Anterior cingulate cortex (tissue), 58 donors: ENCODE data around the gene SNAPC5.
"Not testable (repeated sequence)": the region's sequence is repeated elsewhere in the genome, so short reads cannot be mapped to it uniquely, and the experiment has no call there.

Experiments
- DNase-seq, 58 donors: peaks; one replicate each; lab custom pipeline; 2025; lab: John Stamatoyannopoulos, UW

SNAPC5 gene, protein sequence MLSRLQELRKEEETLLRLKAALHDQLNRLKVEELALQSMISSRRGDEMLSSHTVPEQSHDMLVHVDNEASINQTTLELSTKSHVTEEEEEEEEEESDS

DNA sequence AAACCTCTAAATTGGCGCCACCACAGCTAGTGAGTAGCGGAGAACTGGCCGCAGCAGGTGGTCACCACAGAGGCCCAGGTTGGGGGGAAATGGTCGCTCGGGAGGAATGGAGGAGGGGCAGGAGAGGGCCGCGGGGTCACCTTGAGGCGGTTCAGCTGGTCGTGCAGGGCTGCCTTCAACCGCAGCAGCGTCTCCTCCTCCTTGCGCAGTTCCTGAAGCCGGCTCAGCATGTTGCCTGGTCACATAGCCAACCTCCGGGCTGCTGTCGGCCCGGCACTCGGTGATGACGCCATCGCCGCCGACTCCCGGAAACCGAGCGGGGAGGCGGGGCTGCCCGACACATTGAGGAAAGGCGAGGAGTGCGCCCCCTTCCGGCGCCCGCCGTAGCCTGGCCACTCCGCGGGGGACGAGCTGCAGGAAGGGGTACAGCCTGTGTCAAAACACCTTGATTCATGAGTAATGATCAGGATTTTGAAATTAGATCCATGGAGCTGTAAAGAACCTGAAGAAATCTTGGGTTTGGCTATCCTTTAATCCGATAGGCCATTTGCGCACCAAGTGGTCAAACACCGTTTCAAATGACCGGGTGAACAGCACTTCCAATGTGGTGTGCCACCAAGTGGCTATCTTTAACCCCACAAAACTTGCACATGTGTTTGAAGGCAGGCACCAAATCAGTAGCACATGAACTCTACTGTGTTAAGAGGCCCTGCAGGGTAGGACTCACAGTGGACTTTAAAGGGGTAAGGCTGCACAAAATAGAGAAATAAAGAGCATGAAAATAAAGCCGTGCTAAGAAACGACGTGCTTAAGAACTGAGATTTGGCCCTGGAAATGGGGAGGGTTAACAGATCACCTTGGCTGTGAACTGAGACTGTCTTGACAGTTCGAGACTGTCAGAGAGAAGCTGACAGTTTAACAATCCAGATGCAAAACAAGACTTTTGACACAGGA, at the start of gene SNAPC5:
Gene SNAPC5 (minus strand): TSS at position 261 of the 954 bp plus-strand sequence. CDS start 31 bp downstream, at position 230.
- peak; percentile 60 to 98 (median 89) for DNase-seq

DNA sequence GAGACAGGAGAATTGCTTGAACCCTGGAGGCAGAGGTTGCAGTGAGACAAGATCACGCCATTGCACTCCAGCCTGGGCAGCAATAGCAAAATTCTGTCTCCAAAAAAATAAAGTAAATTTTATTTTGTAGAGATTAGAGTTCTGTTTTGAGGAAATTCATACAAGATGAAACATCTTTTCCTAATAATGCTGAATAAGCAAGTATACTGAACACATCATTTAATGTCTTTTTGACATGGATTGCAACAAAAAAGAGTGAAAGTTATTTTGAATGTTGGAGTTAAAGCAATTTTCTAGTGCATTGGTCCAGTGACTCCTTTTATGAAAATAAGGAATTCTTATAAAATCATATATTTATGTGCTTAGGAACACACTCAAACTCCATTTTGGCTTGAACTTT, 47.7 kb upstream of the SNAPC5 start:
- DNase-seq, result no peak

DNA sequence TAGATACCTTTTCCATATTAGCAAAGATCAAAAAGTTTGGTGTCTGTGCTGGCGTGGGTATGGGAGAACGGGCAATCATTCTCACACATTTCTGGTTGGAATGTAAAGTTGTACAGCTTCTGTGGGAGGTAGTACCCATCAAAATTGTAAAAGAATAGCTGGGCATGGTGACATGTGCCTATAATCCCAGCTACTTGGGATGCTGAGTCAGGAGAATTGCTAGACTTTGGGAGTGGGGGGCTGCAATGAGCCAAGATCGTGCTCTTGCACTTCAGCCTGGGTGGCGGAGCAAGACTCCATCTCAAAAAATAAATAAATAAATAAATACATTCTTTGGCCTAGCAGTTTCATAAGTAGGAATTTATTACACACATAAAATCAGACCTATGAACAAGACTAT, 45.3 kb upstream of the SNAPC5 start:
- DNase-seq, result no peak

DNA sequence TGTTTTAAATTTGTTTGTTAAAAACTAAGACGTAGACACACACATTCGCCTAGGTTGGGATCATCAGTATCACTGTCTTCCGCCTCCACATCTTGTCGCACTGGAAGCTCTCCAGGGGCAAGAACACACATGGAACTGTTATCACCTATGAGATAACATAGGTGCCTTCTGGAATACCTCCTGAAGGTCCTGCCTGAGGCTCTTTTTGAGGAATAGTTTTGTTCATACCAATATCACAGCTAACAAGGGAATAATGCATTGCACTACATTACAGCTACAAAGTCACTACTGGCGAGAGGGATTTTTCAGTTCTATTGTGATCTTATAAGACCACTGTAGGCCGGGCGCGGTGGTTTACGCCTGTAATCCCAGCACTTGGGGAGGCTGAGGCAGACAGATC, 37.5 kb upstream of the SNAPC5 start:
- no peak for DNase-seq

DNA sequence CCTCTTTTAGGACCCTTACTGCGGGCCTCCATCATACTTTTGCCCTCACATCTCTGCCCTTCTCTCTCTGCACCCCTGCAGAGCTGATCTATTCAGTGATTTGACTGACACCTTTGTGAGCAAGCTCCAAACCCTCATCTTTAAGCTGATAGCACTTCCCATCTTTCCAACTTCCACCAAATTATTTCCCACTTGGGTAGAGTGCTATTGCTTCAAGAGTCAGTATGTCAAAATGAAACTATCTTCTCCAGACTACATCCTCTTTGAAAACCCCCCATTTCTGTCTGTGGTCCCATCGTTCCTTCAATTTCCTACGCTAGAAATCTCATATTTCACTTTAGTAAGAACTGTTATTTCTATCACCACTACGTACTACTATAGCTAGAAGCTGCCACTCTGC, 27.3 kb upstream of the SNAPC5 start:
- DNase-seq, result no peak

DNA sequence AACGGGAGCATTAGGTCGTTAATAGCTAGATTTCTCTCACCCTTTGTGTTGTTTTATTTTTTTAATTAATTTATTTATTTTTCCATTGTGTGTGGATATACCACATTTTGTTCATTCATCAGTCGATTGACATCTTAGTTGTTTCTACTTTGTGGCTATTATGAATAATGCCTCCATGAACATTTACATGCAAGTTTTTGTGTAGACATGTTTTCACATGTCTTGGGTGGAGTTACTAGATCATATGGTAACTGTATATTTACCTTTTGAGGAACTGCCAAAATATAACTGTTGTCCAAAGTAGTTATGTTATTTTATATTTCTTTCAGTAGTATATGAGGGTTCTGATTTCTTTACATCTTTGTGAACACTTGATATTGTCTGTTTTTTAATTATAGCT, 26.4 kb upstream of the SNAPC5 start:
- no peak for DNase-seq

DNA sequence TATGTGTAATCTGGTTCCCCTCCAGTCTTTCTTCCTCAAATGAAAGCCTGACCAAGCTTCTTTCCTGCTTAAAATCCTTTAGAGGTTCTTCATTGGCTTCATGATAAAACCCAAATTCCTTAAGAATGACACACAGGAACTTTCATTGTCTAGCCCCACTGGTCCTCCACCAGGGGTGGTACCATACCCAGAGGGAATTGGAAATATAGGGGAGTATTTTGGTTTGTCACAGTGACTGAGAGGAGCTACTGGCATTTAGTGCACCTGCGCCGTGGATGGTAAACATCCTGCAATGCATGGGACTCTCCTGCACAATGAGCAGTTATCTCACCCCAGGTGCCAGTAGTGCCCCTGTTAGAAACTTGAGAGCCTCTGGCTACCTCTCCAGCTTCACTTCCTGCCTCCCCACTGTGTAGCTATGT, 18.4 kb upstream of the SNAPC5 start:
- DNase-seq, result no peak

DNA sequence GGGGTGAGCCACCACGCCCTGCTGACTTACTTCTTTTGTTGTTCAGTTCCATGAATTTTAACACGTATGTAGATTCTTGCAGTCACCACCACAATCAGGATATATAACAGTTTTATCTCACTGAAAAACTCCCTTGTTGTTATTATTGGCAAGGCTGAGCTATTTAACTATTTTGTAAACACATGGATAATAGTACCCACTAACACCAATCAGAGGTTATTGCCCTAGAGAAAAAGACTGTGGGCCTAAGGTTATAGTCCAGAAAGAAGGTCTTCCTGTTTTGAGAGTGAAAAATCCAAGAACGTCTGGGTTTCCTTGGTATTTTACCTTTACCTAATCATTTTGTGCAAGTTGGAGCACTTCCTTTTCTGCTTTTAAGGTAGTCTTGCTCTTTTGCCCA, 17.0 kb upstream of the SNAPC5 start:
- DNase-seq, result no peak

DNA sequence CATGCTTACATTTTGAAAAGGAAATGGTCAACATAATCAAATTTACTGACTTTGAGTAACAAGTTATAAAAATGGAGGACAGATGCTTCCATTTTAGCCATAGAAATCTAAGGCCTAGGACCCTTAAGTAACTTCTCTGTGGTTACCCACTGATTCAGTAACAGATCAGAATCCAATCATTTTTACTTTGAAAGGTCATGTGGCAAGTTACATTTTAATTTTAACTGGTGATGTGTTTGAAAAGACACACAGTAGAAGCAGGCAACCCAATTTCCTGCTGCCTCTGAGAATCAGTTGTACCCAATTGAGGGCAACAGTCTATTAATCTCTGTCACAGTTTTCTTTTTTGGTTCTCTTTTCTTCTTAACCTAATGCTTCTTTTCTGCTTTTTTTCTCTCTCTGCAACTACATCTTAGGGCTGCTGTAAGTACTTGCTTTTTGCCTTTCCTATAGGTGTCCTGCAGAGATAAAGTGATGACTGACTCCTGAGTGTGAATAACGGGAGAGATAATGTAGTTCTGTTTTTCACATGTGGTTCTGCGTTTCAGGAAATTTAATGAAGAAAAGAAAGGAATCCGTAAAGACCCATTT, 10.8 kb upstream of the SNAPC5 start:
- no peak for DNase-seq

DNA sequence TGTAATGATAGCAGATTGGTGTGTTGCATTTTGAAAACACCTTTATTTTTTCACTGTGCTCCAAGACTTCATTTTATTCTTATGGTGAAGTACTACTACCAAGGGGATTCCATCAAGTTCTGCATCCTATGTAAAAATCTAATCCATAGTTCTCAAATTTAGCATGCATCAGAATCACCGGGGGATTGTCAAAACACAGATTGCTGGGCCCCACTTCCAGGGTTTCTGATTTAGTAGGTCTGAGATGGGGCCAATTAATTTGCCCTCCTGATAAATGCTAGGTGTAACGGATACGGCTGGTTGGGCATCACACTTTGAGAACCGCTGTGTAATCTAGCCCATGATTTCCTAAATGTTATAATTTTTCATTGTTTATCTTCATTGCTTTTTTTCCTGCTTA, 8.3 kb upstream of the SNAPC5 start:
- no peak for DNase-seq

DNA sequence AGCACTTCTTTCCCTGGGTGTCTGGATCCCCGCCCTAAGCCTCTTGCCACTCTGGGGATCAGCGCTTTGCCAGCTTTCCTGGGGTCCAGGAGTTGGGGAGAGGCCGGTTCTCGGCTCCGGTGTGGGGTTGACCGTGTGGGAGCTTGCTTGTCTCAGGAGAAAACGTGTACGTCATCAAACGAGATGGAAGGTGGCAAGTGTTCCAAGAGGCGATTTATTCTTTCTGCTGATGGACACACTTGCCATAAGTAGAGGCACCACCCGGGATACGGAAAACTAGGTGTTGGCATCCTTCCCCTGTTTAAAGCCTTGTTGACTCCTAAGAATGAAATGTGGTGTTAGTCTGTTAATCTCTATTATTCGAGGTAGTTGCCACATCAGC, 7.9 kb upstream of the SNAPC5 start:
- DNase-seq, result no peak

DNA sequence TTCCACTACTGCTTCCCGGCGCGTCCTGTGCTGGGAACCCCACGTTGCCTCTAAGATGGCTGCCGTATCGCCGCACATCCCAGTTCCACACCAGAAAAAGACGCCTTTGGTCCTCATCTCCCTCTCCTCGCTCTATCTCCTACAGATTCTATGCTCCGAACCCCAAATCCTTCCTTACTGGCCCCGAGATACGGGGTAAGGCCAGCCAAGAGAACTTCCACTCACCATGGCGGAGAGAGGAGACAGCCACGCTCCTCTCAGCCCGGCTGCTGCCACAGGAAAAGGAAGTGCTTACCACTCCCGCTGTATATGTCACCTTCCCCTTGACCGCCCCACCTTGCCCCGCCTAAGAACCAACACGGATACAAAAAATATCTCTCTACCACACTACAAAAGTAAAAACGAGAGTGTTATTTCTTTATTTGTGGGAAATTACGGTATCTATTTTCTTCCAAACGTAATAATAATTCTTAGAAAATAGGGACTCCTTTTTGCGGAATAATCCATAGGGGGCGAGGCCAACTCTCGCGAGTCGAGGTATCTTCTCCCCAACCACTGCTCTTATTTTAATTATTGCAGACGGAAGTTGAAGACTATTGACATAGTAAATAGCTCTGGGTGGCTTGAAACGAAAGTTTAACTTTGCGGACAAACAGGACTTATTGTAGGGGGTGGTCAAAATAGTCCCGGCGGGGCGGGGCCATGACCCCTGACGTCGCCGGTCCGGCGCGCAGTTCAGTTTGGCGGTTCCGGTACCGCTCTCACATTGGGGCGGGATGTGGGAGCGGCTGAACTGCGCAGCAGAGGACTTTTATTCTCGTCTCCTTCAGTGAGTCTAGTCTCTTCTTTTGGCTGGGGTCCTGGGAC, 7.2 kb upstream of the SNAPC5 start, which contains the start of the genes RPL4 and ZWILCH:
Gene RPL4 (minus strand): TSS at position 293 of the 867 bp plus-strand sequence. CDS start 65 bp downstream, at position 228.
Gene ZWILCH (plus strand): TSS at position 764 of the 867 bp plus-strand sequence. CDS start 13 bp downstream, at position 777.
- DNase-seq, result peak in 57 of 58 donors; percentile 7 to 82 (median 58)

DNA sequence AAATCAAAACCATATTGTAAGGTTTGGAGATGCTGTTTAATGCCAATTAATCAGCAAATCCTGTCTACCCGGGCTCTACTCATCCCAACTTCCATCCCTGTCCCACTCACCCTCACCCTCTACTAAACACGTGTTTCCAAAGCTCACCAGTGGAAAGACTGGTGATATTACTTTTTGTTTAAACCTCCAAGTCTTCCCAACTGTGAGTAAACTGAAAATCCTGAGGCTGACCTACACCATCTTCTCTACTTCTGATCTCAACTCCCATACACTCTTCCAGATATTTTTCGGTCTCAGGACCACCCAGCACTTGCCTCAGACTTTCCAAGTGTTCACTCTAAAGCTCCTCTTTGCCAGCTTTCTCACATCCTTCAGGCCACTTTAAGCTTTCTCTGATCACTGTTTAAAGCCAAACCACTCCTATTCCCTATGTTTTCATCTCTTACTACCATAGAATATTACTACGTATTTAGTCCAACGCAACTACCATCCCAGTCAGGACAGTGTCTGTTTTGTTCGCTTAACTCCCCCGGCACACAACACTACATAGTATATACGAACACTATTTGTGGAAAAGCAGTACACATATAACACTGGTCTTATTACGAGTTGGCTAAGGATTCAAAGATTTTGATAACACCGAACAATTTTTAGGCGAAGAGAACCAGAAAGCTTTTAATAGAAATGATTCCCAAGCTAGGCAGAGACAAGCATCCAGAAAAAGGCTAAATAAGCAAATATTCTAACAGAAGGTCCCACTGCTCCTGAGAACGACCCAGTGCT, 6.4 kb upstream of the SNAPC5 start:
- no peak for DNase-seq

DNA sequence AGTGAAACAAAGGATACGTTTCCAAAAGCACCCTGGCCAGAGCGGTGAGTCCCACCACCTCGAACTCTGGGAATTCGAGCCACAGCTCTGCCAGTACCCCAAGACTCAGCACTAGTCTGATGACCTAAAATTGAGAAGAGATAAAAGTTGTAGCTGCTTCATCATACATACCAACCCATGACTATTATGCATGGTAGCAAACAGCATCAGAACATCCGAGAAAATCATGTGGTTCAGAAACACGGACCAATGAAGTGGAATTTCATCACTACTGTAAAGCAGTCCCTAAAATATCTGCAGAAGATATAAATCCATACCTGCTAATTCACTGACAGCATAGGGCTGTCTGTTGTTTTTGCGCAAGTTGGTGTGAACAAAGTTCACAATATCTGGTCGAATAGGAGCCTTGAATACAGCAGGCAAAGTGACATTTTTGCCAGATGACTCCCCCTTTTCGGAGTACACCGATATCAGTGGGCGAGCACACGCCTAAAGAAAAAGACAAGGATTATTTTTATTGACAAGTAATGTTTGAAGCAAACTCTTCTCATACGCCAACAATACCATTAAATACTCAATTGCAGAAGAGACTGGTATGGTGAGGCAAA, 5.6 kb upstream of the SNAPC5 start:
- DNase-seq, result not testable (repeated sequence)

DNA sequence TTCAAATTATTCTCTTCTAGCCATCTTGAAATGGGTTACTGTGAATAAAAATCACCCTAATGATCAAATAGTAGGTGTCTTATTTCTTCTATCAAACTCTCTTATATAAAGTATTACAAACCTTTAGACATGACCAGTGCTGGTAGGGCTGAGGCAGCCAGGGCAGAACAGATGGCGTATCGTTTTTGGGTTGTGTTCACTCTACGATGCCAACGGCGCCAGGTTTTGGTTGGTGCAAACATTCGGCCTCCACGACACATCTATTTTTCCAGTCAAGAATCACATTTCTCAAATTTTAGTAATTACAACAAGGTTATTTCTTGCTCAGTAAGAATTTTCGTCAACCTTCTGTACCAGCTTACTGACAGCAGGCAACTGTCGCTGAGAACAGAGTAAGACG, 4.9 kb upstream of the SNAPC5 start:
- peak in 9 of 58 donors; percentile 2 to 25 (median 6) for DNase-seq

DNA sequence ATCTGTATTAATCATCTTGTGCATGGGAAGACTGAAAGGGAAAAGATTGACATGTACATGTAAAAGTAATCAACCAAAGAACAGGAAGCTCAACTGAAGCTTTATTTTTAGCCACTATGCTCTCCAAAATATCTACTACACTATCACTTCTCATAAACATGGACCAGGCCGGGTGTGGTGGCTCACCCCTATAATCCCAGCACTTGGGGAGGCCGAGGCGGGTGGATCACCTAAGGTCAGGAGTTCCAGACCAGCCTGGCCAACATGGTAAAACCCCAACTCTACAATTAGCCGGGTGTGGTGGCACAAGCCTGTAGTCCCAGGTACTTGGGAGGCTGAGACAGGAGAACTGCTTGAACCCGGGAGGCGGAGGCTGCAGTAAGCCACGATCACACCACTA, 2.8 kb upstream of the SNAPC5 start:
- DNase-seq, result not testable (repeated sequence)

DNA sequence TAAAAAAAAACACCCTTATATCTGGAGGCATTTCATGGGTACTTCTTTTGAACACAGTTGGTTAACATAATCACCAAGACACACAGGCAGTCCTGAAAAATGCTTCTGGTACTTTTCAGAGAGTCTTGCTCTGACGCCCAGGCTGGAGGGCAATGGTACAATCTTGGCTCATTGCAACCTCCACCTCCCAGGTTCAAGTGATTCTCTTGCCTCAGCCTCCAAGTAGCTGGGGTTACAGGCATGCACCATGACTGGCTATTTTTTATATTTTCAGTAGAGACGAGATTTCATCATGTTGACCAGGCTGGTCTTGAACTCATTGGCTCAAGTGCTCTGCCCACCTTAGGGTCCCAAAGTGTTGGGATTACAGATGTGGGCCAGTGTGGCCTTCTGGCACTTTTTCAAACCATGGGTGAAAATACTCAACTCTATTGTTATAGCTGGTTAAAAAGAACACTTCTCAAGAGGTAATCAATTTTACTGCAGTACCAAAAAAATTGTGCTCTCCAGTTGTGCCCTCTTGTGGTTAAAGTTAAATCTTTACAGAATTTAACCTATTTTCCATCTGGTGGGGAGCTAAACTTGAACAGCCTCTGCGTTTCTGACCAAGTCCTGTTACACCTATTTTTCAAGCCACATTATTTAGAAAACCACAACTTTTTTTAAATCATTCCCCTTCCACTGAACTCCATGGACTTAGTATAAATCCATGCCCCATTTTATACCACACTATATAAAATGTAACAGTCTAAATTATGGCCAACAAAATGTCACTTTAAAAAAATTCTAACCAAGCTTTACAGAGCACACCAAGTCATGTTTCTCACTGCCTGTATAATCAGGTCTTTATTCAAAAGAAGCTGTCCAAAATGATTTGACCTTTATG, 1.2 kb upstream of the SNAPC5 start:
- DNase-seq, result no peak

DNA sequence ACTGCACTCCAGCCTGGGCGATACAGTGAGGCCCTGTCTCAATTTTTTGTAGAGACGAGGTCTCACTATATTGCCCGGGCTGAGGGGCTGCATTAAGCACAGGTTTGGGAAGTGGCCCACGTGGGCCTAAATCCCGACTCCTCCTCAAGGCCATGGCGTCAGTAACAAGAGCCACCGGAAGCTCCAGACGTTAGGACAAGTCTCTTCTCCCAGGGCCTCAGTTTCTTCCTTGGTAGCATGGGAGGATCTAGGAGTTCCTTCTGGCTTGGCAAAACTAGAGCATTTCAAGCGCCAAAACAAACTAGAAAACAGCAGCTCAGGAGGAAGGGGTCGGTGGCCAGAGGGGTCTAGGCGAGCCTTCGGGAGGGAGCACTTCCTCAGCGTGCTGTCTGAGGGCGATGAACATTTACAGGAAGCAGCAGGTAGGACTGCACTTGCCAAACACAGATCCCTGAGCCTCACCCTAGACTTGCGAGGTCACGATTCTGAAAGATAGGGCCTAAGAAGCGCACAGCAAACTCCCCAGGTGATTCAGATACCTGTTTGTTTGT, 536 bp downstream of the SNAPC5 start:
- DNase-seq, result no peak
